Left hindlimb (tissue), 1 donor: ENCODE data around the gene SRCIN1.

Source experiments
- DNase-seq: peaks from one replicate; pipeline ENCODE4 v3.0.0-alpha.2; 2018

The SRCIN1 gene

DNA sequence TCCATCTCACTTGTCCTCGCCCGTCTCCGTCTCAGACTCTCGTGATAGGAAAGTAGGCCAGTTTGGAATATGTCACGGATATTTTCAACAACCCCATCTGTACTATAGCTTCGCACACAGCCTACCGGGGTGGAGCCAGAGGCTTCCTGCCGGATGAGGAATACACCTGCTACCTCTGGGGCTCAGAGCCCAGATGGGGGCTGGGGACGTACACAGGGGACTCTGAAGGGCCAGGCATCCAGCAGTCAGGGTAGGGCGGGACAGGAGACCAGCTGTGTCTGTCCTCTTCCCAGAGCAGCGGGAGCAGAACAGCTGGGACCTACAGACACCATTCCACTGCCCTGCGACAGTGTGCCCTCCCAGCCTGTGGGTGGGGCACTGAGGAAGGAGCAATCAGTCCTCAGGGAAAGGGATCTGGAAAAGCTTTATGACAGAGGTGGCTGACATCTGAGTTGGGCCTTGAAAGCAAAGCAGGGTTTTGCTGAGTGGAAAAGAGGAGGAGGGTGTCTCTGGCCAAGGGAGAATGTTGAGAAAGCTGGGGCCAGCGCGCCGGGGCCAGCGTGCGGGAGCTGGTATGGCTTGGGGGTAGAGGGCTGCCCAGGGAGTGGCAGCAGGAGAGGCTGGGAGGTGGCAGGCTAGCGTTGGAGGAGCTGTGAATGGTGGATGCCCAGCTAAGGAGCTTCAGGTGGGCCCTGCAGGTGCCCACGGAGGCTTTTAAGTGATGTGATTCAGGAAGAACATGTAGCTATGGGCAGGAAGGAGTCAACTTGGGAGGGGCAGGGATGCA lies 11.5 kb upstream of the SRCIN1 start:
- DNase-seq, result no peak

DNA sequence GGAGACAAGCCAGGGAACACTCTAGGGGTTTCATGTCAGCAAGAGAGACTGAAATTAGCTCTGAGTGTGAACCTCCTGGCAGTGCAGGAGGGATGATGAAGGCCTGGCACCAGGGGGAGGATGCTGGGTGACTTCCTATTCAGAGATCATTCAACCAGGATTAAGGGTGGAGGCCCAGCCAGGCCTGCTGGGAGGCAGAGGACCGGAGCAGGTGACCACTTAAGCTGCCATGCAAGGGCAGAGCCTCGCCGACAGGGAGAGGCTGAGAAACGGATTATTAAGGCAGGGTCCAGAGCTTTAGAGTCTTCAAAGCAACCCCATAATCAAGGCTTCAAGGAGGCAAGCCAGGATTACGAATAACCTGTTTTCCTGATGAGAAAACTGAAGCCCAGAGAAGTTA lies 10.6 kb upstream of the SRCIN1 start:
- no peak for DNase-seq

DNA sequence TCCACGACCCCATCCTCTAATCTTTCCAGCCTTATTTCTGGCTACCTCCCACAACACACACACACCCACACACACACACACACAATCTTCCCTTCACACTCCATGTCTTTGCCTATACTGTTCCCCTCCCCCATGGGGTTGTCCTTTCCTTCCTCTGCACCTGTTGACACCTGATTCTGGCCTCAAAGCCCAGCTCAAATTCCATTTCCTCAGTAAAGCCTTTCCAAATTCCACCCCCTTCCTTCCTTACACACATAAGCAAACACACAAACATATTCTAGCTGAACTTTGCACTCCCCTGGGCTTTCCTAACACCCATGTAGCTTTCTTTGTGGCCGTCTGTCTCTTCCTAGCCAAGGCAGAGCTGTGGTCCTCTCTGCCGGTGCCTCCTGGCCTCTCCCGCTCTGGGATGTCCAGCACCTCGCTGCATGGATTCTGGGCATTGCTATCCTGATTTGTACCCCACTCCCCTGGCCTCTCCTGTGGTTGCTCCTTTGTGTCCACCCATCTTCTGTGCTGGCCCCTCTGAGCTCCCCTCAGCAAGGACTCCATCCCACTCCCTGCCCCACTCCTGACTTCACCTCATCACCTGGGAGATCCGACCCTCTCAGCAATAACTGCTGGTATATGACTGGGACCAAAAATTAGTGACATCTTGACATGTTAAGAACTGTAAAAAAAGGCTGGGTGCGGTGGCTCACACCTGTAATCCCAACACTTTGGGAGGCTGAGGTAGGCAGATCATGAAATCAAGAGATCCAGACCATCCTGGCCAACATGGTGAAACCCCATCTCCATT lies 8.4 kb upstream of the SRCIN1 start:
- no peak for DNase-seq

DNA sequence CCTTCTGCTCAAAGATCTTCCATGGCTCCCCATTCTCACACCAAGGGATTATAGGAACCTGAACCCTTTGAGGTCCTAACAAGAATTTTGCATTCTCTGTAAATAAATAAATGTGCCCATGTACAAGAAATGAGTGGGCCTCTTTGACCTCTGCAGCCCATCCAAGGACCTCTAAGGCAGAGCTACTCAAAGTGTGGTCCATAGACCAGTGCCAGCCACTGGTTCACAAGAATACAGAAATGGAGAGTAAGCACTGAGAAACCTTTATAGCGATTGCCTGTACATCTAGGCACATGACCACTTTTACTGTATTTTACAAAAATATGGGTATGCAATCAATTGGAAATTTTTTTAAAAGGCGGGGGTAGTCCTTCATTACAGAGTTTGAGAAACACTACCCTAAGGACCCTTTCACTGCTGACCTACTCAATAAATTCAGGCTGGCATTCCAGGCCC lies 7.8 kb upstream of the SRCIN1 start:
- no peak for DNase-seq

- no peak for DNase-seq
Observed at GRCh38 chr17:38611872-38612376, 6.2 kb upstream of the SRCIN1 start.

DNA sequence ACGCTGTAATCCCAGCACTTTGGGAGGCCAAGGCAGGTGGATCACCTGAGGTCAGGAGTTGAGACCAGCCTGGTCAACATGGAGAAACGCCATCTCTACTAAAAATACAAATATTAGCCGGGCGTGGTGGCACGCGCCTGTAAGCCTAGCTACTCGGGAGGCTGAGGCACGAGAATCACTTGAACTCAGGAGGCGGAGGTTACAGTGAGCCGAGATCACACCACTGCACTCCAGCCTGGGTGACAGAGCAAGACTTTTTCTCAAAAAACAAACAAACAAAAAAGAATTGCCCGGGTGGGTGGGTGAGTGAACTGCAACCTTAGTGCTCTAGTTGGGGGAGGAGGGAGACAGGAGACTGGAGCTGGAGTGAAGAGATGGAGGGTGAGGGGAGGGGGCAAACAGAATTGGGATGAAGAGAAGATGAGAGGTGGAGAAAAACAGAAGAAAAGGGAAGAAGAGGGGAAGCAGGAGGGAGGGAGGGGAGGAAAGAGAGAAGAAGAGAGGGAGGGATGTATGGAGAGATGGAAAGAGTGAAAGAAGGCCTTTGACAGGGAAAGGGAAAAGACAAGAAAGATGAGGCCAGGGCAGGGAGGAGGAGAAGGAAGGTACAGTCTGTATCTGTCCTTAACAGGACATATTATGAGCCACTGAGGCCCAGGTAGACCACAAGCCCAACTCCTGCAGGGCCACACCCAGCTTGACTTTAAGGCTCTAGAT lies 5.5 kb upstream of the SRCIN1 start:
- no peak for DNase-seq

DNA sequence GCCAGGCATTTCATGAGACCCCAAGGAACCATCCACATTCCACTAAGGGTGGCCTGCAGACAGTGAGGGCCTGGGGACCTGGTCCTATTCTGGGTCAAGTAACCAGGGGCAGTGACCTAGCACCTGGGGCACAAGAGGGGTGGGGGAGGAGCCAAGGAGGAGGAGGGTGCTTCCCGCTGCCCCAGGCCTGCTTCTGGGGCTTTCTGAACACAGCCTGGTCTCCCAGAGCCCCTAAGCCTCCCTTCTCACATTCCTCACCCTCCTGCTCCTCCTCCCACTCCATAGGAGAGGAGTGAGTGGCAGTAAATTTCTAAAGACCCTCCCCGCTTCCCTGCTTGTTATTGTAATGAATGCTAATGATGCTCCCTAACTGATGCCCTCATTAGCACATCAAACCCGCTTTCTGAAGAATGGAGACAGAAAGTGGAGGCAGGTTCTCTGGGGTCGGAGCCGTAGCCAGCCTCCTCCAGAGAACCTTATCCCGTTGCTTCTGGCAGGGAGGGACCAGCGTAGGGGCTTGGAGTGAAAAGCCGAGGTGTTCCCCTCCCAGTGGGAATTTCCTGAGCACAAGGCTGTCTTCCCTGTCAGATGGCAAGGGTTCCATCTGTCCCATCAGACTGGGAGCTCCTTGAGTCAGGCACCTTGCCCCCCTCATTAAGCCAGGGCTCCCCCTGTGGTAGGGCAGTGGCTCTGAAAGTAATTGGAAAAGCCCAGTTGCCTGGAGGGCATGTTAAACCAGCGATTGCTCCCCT lies 3.7 kb upstream of the SRCIN1 start:
- DNase-seq, result no peak

DNA sequence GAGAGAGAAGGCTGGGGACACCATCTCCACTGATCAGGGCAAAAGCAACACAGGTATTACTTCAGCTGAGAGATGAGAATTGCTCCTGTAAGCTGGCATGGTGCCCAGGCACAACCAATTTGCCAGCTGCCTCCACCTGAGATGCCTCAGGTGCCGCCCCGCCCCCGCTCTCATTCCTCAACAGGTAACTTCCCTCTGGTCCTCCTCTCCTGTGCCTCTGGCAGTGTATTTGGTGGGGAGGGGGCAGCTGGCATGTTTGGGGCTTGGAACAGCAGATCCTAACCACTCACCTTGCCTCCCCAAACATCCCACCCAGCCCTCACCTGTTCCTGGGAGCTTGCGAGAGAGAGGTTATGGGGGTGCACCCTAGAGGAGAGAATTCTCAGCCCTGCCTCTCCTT lies 2.9 kb upstream of the SRCIN1 start:
- DNase-seq, result no peak

- DNase-seq, result no peak
Observed at GRCh38 chr17:38606646-38607611, 1.2 kb upstream of the SRCIN1 start.

DNA sequence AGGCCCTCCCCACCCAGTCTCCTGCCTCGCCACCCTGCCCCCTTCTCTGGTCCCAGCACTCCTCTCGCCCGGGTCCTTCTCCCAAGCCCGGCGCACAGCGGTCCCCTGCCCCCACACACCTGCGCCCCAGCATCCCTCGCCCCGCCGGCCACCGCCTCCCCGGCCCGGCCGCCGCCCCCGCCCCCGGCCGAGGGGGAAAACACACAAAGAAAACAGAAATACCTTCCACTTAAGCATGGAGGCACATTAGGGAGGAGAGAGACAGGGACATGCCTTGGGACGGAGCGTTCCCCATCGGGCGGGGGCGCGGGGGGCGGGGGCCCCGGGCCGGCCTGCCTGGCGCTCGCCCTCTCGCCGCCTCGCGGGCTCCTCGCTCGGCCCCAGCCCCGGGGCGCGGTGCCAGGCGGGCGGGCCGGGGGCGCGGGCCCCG lies 326 bp downstream of the SRCIN1 start:
- peak; percentile 50 for DNase-seq

DNA sequence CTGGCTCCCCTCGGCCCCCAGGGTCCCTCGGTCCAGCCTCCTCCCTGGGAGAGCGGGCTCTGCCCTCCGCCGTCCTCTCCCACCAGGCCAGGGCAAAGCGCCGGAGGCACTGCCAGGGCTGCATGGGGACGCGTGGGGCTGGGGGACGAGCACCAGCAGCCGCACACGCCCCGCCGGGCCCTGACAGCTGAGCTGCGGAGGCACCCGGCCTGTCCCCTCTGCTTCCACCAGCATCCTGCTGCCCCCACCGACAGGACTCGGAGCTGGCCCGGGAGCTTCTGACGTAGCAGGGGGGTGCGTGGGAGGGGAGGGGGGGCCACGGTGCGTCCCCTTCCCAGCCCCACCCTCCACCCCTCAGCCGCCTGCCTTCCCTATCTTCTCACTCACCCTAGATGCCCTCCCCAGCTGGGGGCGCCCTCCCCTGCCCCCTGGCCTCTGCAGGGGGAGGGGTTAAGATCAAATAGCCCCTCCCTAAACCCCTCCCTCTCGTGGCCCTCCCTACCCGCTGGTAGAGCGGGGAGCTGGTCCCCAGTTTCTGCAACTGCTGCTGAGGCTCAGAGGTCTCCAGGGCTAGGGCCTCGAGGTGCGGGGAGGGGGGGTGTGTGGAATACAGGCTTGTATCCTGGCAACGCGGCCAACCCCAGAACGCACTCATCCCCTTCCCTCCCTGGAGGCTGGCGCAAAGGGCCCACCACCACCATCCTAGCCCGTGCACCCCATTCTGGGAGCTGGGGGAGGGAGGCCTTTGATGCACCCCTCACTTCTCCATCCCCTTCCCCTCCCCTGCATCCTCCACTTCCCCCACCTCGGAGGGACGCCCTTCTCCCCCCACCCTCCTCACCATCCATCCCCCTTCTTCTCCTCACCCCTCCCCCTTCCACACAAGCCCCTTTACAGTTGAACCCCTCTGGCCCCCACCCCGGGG lies 1.0 kb downstream of the SRCIN1 start:
- peak; percentile 54 for DNase-seq

GRCh38 chr17:38603786-38604478 lies 1.8 kb downstream of the SRCIN1 start:
- DNase-seq, result no peak

DNA sequence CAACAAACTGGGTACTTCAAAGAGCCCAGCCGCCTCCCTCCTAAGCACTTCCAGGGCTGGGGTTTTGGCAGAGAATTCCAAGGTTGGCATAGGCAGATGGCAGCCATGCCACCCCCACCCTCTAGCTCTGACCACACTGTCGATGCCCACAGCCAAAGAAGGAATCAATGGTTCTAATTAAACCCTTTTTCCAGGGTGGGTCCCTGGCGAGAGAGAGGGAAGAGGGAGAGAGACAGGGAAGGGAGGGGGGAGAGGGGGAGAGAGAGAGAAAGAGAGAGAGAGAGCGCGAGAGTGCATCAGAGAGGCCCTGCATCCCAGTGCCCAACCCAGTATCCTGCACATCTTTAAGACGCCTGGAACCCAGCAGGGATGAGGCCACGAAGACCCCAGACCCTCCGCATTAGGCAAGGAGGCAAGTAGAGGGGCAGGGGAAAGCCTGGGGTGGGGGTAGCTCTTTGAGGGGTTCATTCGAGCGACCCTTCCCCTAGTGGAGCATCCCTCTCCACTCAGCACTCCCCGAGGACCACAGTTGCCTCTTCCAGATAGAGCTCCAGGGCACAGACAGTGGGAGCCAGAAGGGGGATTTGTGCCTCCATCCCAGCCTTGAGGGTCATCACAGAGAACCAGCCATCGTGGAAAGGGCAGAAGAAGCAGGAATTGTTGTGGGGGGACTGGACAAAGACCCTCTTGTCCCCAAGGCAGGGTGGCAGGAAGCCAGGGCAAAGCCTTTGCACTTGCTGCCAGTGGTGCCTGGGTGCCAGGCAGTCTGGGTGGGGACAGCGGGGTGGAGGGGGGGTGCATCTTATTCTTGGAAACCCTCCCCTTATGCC lies 2.6 kb downstream of the SRCIN1 start:
- no peak for DNase-seq

GRCh38 chr17:38602453-38602852 lies 3.3 kb downstream of the SRCIN1 start:
- DNase-seq, result no peak

DNA sequence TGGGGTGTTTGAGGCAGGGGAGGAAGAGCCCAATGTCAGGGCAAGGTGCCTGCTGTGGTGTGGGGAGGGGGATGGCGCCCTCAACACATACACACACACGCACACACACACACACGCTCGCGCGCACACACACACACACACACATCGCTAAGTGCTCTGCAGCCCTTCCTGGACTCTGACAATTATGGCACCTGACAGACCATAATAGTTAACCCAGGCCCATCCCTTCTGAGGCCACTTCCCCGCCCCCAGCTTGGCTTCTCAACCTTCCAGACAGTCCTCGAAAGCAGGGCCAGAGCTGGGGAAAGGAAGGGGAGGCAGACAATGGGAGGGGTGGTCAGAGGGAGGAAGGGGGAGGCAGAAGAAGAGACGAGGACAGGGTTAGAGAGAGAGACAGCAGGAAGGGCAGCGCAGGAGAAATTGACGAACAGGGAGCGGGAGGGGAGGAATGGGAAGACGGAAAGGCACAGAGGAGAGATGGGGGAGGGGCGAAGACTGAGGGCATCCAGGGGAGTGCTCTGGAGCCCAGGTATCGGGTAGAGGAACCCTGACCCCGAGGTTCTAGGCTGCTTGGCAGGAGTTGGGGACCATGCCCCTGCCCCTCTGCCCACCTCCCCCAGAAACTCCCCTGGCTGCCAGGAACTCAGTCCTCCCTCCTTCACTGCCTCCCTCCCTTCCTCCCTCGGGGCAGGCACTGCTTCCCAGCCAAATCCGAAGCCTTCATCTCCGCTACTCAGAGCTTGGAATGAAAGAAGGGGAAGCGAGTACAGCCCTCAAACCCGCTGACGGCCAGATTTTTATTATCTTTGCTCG lies 4.0 kb downstream of the SRCIN1 start:
- peak; percentile 71 for DNase-seq

GRCh38 chr17:38600906-38601305 lies 4.8 kb downstream of the SRCIN1 start:
- no peak for DNase-seq

- DNase-seq, result no peak
Observed at GRCh38 chr17:38600416-38600815, 5.3 kb downstream of the SRCIN1 start.
